Activated CD4-positive, alpha-beta T cell treated with anti-CD3 and anti-CD28 coated beads for 48 hours (primary cell): ENCODE measurements around the gene CCDC198.
A peak's percentile ranks its signal among the peaks of the same experiment; 100 is the strongest.

Source experiments
- DNase-seq: peaks from one replicate; pipeline ENCODE4 v3.0.0-alpha.2; 2020

Gene CCDC198

GRCh38 chr14:57493467-57494181 is at the start of gene CCDC198:
TSS of gene CCDC198 (minus strand) at chr14:57493857. CDS start at chr14:57493715, 142 bp downstream.
- DNase-seq = no peak

GRCh38 chr14:57533214-57533613 is 39.6 kb upstream of the CCDC198 start:
- DNase-seq = peak; percentile 29

DNA sequence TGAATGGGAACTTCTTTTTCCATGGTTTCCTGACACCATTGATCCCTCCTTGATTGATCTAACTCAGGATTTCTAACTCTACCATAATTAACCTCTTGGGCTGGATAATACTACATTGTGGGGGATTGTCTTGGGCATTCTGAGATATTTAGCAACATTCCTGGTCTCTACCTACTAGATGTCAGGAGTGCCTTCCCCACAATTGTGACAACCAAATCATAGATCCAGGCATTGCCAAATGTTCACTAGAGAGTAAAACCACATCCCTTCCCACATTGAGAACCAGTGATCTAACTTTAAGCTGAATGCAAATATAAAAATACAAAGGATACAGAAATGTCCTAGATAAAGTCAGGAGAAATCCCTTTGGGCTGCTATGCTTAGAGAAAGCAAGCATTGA is 36.9 kb upstream of the CCDC198 start:
- no peak for DNase-seq

GRCh38 chr14:57526942-57527341 is 33.3 kb upstream of the CCDC198 start:
- peak; percentile 3 for DNase-seq

DNA sequence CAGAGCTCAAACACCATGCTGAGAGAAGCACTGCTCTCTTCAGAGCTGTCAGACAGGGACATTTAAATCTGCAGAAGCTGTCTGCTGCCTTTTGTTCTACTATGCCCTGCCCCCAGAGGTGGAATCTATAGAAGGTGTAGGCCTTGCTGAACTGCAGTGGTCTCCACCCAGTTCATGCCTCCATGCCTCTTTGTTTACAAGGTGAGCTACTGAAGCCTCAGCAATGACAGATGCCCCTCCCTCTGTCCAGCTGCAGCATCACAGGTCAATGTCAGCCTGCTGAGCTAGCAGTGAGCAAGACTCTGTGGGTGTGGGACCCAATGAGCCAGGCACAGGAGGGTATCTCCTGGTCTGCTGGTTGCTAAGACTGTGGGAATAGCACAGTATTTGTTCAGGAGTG is 25.4 kb upstream of the CCDC198 start:
- DNase-seq = no peak

GRCh38 chr14:57512220-57512619 is 18.6 kb upstream of the CCDC198 start:
- no peak for DNase-seq

DNA sequence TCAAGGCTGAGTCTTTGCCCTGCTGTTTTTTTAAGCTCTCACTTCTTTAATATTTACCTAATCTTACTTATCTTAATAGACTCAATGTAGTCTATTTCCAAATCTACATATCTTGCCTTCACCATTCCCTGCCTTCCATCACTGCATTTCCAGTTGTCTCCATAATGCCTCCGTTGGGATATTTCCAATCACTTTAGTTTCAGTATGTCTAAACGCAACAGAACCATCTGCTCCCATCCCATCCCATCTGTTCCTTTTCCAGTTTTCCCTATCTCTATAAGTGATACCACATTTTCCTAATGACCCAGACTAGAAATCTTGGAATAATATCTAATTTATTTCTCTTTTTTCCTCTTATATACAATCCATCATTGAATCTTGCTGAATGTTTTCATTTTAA is 15.1 kb upstream of the CCDC198 start:
- no peak for DNase-seq

GRCh38 chr14:57502586-57503254 is 9.1 kb upstream of the CCDC198 start:
- no peak for DNase-seq

DNA sequence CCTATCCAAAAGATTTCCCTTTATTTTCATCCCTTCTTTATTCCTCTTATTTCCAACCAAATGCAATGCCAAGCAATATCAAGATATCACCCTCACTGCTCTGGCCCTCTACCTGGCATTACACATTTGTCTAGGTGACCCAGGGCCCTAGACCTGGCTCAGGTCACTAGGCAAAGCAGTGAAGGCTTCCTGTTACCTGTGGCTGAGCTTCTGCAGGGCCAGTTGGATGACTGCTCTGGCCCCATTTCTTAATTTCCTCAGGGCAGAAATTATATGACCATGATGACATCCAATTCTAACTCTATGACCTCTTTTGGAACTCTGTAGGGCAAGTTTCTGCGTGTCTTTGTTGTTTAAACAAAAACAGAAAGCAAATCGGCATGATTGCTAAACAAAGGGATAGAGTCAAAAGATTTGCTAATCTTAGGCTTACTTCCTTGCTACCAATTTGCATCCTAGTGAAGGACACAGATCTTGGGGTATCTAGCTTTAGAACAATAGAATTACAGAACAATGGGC is 7.4 kb upstream of the CCDC198 start:
- DNase-seq = no peak

DNA sequence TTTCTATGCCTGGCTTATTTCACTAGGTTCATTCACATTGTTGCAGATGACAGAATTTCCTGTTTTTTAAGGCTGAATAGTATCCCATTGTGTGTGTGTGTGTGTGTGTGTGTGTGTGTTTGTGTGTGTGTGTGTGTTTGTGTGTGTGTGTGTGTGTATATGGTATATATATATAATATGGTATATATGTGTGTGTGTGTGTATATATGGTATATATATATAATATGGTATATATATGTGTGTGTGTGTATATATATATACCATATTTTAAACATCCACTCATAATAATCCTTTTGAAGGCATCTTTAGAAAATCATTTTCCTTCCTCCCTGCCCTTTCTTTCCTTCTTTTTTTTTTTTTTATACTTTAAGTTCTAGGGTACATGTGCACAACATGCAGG is 5.0 kb upstream of the CCDC198 start:
- no peak for DNase-seq

DNA sequence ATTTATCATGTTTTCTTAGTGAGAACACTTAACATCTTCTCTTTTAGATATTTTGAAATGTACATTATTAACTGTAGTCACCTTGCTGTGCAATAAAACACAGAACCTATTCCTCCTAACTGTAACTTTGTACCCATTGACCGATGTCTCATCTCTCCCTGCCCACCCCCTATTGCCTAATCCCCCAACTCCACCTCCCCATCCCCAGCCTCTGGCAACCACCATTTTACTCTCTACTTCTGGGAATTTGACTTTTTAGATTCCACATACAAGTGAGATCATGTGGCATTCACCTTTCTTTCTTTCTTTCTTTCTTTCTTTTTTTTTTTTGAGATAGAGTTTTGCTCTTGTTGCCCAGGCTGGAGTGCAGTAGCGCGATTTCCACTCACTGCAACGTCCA is 4.4 kb upstream of the CCDC198 start:
- no peak for DNase-seq

DNA sequence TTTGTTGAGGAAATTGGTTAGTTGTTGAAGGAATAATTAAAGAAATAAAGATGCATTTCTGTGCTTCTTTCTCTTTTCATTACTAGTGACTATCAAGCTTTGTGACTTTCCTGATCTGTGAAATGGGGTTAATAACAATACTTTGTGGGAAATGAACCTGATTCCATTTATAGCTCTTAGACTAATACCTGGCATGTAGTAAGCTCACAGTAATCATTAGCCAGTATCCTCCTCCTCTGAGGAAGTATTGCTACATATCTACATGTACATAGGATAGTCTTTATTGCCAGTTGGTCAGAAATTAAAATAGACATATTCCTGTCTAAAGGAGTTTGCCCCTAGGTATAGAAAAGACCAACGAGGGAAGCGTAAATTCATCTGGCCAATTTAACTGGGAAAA is 1.8 kb upstream of the CCDC198 start:
- no peak for DNase-seq

GRCh38 chr14:57492859-57493258 is 798 bp downstream of the CCDC198 start:
- DNase-seq = no peak

DNA sequence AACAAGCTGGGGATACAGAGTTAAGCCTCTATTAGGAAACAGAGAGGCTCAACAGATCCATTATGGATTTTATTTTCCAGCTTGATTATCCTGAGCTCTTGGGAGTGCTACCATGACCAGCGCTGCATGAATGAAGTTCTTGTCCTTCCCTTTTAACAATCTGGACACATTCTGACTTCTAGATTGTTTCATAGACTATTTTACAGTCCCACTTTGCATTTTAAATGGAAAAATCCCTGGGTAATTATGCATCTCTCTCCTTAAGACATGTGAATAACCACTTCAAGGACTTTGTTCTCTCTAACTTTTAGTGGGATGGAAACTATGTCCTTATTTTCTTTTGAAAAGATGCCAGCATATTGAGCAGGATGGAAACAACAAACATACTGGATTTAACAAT is 2.0 kb downstream of the CCDC198 start:
- DNase-seq = no peak

- DNase-seq = no peak
Observed at GRCh38 chr14:57487771-57488170, 5.9 kb downstream of the CCDC198 start.

DNA sequence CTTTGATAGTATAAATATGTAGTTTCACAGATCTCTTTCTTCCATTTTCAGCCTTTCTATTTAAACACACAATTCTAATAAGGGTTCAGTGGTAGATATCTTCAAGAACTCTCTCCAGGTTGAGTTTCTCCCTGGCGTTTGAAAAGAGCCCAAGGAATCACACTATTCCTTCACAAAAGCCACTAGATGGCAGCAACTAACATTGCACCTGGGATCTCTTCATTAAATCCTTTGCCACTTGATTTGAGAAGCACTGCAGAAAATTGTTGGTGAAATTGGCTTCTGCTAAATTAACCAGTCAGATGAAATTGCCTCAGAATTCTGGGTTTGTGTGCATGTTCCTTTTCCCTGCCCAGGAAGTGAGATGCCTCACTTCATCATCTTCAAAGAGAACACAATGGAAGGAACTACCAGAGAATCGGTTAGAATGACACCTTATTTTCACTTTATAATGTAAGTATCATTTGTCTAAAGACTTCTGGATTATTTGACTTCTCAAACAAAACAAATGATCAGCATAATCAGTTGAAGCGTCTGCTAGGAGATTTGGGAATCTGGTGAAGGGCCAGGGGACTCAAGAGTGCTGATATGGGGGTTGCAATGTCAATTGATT is 6.8 kb downstream of the CCDC198 start:
- no peak for DNase-seq

DNA sequence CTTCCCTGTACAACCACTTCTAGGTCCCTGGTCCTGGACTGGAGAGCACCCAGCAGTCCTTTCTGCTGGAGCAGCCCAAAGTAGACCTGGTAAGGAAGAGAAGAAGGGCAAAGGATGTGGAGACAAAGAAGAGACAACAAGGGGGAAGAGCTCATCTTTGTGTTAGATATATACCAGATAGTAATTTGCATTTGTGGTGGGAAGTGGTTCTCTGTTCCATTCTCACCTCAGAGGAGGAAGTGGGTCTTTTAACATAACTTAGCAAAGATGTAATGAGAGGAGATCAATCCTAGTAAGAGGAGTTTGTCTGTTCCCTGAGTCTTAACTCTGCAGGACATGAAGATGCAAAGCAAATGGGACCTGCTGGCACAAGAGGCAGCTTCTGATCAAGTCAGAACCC is 8.0 kb downstream of the CCDC198 start:
- DNase-seq = no peak

DNA sequence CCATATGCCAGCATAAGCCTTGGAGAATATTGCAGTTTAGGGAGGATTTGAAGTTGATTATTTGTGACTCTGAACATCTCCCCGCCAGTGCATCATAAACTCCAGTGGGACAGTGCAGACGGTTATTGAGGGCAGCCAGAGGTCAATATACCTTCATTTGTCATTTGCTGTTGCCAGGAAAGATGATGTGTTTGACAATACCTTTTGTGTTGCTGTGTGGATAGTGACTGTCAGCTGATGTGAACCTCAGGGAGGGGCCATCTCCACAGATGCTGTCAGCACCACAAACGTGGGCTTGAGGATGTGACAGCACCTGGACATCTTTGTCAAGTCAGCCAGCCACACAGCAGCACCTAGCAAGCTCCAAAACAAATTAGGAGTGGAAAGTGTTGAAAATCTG is 11.5 kb downstream of the CCDC198 start:
- DNase-seq = no peak

GRCh38 chr14:57480051-57480450 is 13.6 kb downstream of the CCDC198 start:
- DNase-seq = no peak

GRCh38 chr14:57479197-57479596 is 14.5 kb downstream of the CCDC198 start:
- DNase-seq = no peak

GRCh38 chr14:57478050-57478449 is 15.6 kb downstream of the CCDC198 start:
- no peak for DNase-seq

GRCh38 chr14:57470909-57471308 is 22.7 kb downstream of the CCDC198 start:
- no peak for DNase-seq

- DNase-seq = no peak
Observed at GRCh38 chr14:57464008-57464730, 29.5 kb downstream of the CCDC198 start.
